Activated naive CD8-positive, alpha-beta T cell (primary cell): ENCODE measurements around the gene ASB1.
"Not testable (repeated sequence)": the region's sequence is repeated elsewhere in the genome, so short reads cannot be mapped to it uniquely, and the experiment has no call there.

ENCODE experiments used
- H3K27ac Mint-ChIP-seq: one replicate; pipeline ENCODE4 v1.8.0; 2021; ENCODE audit warnings: mixed read lengths
- H3K27me3 Mint-ChIP-seq: one replicate; pipeline ENCODE4 v1.8.0; 2021; ENCODE audit warnings: mixed read lengths
- H3K36me3 Mint-ChIP-seq: one replicate; pipeline ENCODE4 v1.8.0; 2021; ENCODE audit warnings: mixed read lengths
- H3K4me1 Mint-ChIP-seq: one replicate; pipeline ENCODE4 v1.8.0; 2021; ENCODE audit warnings: low read depth, mixed read lengths
- H3K4me3 Mint-ChIP-seq: one replicate; pipeline ENCODE4 v1.8.0; 2021; ENCODE audit warnings: mild to moderate bottlenecking, mixed read lengths
- H3K9me3 Mint-ChIP-seq: one replicate; pipeline ENCODE4 v1.8.0; 2021; ENCODE audit warnings: low read depth, mixed read lengths

ASB1 gene

DNA sequence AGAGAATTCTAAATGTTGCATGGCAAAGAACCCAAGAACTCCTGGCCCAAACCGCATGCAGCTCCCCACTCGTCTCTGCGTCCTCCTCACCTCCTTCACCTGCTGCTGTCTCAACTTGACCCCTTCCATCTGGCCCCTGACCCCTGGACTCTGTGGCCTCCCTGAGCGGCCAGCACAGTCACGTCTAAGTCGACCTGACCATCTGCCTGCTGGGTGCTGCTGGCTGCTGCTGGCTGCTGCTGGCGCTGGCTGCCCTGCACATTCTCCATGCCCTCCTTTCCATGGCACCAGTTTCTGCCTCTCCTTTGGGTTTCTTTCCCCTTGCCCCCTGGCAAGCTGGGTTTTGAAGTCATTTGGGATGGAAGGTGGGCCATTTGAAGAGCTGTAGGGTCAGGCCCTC lies 30.1 kb upstream of the ASB1 start:
- Mint-ChIP-seq H3K4me1 (no peaks in the 10 kb centered on the region), H3K27ac (no peak overlapping the region), H3K36me3 (no peaks in the 10 kb centered on the region), H3K4me3 (no peak overlapping the region), H3K9me3 (no peaks in the 10 kb centered on the region), H3K27me3 (no peaks in the 10 kb centered on the region)

DNA sequence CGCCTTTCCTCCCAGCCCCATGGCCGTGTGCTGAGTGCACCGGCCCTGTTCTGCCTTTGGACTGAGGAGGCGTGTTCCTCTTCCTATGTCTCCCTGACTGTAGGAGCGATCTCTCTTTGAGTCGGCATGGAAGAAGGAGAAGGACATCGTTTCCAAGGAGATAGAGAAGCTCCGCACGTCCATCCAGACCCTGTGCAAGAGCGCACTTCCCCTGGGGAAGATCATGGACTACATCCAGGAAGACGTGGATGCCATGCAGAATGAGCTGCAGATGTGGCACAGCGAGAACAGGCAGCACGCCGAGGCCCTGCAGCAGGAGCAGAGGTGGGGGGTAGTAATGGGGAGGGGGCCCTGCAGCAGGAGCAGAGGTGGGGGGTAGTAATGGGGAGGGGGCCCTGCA lies 29.4 kb upstream of the ASB1 start:
- Mint-ChIP-seq H3K4me1 (no peaks in the 10 kb centered on the region), H3K4me3 (no peak overlapping the region), H3K27ac (no peak overlapping the region), H3K36me3 (no peaks in the 10 kb centered on the region), H3K9me3 (no peaks in the 10 kb centered on the region), H3K27me3 (no peaks in the 10 kb centered on the region)

DNA sequence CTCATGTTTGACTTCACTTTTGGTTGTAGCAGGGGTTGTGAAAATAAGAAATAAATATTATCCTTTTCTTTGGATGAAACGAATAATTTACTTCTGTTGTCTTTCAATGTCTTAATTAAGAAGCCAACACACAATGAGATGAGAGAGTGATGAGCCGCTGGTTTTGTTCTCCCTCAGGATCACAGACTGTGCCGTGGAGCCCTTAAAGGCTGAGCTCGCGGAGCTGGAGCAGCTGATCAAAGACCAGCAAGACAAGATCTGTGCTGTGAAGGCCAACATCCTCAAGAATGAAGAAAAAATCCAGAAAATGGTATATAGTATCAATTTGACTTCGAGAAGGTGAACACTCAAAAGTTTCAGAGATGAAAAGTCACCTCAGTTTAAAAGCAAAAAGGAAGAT lies 28.1 kb upstream of the ASB1 start:
- Mint-ChIP-seq H3K4me1 (no peaks in the 10 kb centered on the region), H3K9me3 (no peaks in the 10 kb centered on the region), H3K27me3 (no peaks in the 10 kb centered on the region), H3K4me3 (no peak overlapping the region), H3K27ac (no peak overlapping the region), H3K36me3 (no peaks in the 10 kb centered on the region)

DNA sequence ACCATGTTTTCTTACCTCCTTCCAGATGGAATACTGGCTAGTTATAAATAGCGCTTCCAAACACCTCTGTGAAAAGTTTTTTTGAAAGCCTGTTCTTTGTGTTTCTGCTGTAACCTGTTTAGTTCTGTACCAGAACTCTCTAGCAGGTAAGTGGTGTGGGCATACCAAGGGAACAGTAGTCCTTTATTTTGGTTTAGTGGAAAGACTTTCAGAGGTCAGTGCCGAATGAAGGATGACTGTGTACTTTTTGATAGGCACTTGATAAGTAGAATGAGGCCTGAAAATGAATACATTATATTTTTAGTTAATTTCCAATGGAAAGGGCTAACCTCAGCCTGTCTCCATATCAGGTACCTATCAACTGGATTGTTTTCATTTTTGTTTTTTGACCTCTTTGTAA lies 27.6 kb upstream of the ASB1 start:
- Mint-ChIP-seq H3K36me3 (no peaks in the 10 kb centered on the region), H3K4me3 (no peak overlapping the region), H3K27me3 (no peaks in the 10 kb centered on the region), H3K27ac (no peak overlapping the region), H3K4me1 (no peaks in the 10 kb centered on the region), H3K9me3 (no peaks in the 10 kb centered on the region)

DNA sequence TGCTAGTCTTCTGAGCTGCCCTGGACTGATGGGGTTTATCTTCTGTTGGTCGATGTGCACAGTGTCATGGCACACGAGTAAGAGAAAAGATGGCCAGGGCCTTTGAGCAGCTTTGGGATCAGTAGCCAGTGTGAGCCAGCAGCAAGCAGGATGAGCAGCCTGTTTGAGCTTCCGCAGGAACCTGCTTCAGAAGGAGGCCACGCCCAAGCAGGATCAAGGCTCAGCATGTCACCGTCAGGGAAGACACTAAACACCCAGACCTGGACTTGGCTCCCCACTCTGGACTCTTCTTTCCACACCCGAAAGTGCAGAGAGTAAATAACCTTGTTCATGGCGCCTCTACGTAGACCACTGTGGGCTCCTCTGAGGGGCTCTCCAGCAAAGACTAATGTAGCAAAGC lies 25.2 kb upstream of the ASB1 start:
- Mint-ChIP-seq H3K27ac (no peak overlapping the region), H3K9me3 (no peaks in the 10 kb centered on the region), H3K27me3 (no peaks in the 10 kb centered on the region), H3K4me1 (peaks cover 6% of the 10 kb centered on the region), H3K36me3 (no peaks in the 10 kb centered on the region), H3K4me3 (no peak overlapping the region)

DNA sequence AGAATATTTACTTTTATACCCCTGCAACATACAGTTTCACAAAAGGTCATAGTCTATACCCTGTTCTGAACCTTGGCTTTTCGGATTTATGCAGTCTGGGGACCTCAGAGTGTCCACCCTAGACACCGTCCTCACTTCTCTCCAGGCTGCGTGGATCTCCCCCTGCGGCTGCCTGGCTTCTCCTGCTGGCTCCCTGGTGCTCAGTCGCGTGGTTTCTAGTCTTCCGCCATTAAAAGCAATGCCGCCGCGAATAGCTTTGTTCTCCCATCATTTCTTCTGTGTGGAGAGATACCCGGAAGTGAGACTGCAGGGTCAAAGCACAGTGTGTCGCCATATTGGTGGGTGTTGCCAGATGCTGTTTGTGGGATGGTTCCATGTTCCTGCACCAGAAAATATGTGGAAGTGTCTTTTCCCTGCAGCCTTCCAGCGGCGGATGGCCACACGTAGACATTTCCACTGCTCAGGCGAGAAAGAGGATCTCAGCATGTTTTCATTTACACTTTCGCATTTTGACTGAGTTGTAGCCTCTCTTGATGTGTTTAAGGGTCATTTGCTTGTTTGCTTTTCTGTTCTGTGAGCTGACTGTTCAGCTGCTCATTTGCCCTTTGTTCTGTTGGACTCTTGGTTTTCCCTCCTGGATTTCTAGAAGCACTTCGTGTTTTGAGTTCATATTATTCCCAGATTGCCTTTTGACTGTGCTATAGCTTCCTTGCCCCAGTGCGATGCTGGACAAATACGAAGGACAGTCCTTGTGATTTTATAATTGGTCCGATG lies 22.9 kb upstream of the ASB1 start:
- Mint-ChIP-seq H3K27ac (no peak overlapping the region), H3K36me3 (peaks cover 2% of the 10 kb centered on the region), H3K4me1 (peaks cover 6% of the 10 kb centered on the region), H3K4me3 (no peak overlapping the region), H3K27me3 (no peaks in the 10 kb centered on the region), H3K9me3 (no peaks in the 10 kb centered on the region)

DNA sequence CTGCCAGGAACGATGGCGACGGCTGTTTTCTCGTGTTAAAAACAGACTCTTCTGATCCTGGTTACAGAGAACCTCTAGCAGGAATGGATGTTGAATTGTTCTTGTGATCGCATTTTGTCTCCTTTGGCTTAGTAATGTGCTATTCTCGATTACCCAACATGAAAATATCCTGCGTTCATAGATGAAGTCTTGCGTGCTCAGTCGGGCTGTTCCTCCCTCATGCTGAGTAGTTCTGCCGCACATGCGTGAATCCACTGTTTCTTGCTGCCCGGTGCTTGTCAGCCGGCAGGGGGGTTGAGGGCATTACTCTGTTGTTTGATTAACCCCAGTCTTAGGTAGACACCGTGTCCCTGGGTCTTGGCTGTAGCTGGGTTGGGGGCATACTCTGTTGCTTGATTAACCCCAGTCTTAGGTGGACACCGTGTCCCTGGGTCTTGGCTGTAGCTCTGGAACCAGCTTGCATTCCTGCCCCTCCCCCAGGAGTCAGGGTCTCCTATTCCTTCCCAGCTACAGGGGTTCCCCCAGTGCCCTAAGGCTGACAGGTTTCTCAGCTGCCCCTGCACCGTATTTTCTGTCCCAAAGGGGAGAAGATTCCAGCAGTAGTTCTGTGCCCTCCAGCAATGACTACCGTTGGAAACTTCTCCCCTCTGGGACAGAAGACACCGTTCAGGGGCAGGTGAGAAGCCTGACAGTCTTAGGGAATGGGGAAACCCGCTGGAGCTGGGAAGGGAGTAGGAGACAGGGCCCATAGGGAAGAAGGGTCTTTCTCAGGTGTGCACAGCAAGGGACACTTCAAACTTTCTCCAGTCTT lies 22.1 kb upstream of the ASB1 start:
- peaks cover 6% of the 10 kb centered on the region for H3K4me1 Mint-ChIP-seq
- no peaks in the 10 kb centered on the region for H3K9me3 Mint-ChIP-seq
- peaks cover 2% of the 10 kb centered on the region for H3K36me3 Mint-ChIP-seq
- H3K27me3 Mint-ChIP-seq = no peaks in the 10 kb centered on the region
- no peak overlapping the region for H3K27ac Mint-ChIP-seq
- no peak overlapping the region for H3K4me3 Mint-ChIP-seq

DNA sequence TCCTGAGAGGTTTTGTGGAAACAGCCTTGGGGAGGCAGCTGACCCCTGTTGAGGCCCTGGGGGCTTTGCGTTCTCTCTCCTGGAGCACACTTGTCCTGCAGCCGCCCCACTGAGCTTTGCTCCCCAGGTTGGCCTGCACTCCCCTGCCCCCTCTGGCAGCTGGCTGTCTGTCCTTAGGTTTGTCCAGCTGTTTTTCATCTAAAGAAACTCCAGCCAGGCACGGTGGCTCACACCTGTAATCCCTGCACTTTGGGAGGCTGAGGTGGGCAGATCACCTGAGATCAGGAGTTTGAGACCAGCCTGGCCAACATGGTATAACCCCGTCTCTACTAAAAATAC lies 21.5 kb upstream of the ASB1 start:
- H3K27ac Mint-ChIP-seq, H3K36me3 Mint-ChIP-seq, H3K4me3 Mint-ChIP-seq, H3K9me3 Mint-ChIP-seq, H3K27me3 Mint-ChIP-seq, H3K4me1 Mint-ChIP-seq: not testable (repeated sequence)

DNA sequence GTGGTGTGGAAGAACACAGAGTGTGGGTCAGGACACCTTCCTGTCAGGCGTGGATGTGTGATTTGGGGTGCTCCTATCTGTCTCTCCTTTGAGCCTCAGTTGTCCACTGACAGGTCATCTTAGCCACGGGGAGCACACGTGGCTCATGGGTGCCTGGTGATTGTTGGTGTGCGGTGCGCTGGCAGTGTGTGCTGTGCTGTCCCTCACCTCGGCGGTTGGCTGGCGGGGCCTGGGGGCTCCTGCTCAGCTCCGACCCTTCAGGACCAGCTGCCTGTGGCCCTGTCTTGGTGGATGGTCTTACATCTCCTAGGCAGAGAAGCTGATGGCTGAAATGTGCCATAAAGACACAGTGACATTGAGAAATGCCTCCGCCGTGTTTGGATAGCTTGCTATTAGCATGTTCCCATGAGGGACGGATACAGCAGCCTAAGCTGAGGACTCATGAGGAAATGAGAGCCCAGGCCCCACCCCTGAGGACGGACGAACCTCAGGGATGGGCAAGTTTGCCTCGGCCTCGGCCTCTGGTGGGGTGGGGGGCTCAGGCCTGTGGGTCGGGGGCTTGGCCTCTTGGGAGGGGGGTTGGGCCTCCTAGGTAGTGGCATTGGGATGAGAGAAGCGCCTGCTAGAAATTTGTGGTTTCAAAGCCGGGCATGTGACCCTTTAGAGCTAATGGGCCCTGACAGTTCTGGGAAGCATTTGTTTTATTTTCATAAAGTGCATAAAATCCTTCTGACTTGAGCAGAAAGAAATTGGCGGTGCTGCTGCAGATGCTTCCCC lies 20.3 kb upstream of the ASB1 start:
- H3K9me3 Mint-ChIP-seq = no peaks in the 10 kb centered on the region
- peaks cover 2% of the 10 kb centered on the region for H3K36me3 Mint-ChIP-seq
- no peak overlapping the region for H3K4me3 Mint-ChIP-seq
- H3K27ac Mint-ChIP-seq = no peak overlapping the region
- peaks cover 6% of the 10 kb centered on the region for H3K4me1 Mint-ChIP-seq
- no peaks in the 10 kb centered on the region for H3K27me3 Mint-ChIP-seq

DNA sequence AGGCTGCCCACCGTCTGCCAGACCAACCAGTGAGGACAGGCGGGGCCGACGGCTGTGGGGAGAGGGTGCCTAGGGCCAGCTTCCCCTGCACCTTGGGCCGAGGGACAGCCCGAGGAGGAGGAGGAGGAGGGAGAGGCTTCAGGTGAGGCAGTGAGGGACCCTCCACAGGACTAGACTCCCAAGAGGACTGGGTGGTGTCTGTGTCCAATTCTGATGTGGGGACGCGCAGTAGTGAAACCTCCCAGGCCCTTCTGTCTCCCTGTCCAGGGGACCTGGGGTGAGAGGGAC lies 19.8 kb upstream of the ASB1 start:
- Mint-ChIP-seq H3K27me3 (no peaks in the 10 kb centered on the region), H3K4me1 (peaks cover 6% of the 10 kb centered on the region), H3K9me3 (no peaks in the 10 kb centered on the region), H3K36me3 (peaks cover 2% of the 10 kb centered on the region), H3K4me3 (no peak overlapping the region), H3K27ac (no peak overlapping the region)

DNA sequence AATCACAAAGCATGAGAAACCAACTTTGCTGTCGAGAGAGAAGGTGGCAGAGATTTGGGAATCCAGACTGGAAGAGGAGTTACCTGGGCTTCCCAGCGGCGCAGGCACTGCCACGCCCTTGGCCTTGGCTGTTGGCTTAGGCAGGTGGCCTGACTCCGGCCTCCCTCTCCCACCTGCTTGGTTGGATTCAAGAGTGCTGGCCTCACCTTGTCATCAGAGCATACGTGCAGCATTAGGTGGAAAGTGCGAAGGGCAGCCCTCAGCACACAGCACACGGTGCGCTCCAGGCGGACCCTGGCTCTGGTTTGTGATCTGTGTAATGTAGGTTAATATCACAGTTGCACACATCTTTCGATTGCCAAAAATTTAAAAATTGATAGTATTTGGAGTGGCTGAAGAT lies 19.2 kb upstream of the ASB1 start:
- Mint-ChIP-seq H3K27me3 (no peaks in the 10 kb centered on the region), H3K4me1 (peaks cover 6% of the 10 kb centered on the region)

DNA sequence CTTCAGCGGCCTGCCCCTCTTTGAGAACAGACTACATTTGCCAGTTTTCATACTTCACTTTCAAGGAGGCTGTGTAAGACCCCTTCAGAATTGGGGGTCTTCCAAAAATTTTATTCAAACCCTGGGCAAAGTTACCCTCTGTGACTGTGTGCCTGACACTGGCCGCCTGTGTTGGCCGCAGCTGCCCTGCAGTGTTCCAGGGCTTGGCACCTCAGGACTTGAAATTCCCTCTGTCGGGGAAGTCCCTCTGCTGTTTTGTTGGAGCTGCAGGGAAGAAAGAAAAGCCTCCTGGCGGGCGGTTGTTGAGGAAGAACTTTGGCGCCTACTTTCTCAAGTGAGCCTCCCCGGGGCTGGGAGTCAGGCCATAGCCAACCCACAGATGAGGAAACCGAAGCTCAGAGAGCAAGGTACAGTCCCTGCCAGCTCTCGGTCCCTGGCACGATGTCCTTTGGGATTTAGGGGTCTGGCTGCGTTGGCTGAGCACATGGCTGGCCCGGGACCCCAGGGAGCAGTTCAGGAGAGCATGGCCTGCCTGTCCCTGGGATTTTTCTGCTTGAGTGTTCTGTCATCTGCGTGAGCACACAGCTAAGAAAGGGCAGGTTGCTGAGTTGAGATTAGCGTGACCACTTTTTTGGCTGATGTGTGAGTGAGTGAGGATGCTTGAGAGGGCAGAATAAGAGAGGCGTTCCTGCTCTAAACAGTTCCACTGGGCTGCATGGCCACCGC lies 17.9 kb upstream of the ASB1 start:
- Mint-ChIP-seq H3K27me3 (no peaks in the 10 kb centered on the region), H3K9me3 (no peaks in the 10 kb centered on the region), H3K4me3 (no peak overlapping the region)

More for the DNA sequence above, 19.2 kb upstream of the ASB1 start:
- no peak overlapping the region for H3K4me3 Mint-ChIP-seq
- H3K36me3 Mint-ChIP-seq = peaks cover 2% of the 10 kb centered on the region
- no peak overlapping the region for H3K27ac Mint-ChIP-seq
- no peaks in the 10 kb centered on the region for H3K9me3 Mint-ChIP-seq

DNA sequence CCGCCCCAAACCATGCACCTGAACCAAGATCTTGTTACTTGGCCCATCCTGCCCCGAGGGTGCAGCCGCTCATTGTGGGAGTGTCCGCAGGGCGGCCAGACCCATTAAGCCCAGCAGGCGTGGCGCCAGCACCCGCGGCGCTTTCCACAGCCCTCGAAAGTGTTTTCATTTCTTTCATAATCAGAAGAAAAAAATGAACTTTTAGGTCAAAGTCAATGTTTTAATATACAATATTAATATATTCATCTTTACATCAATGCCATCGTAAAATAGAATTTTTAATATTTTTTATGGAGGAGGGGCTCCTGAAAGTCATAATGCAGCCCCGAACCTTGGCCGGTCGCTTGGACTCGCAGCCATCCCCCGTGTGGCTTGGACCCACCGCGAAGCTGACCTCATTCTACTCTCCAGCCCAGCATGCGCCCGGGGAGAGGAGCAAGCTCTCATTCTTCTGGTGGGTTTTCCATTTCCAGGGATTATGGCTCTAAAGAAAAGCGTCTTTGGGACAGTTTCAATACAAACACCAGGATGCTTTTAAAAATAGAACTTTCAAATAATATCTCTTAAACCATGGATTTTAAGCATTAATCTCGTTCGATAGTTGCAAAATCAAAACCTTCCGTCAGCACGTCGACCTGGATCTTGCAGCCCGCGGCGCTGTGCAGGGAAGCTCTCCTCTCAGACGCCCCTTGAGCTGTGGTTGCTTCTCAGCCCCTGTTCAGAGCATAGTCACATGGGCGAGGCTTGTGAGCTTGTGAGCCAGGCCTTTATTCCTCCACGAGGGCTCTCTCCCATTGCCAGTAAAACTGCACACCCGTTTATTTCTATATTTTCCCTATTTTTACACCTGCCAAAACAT lies 17.2 kb upstream of the ASB1 start:
- no peaks in the 10 kb centered on the region for H3K27me3 Mint-ChIP-seq
- no peaks in the 10 kb centered on the region for H3K9me3 Mint-ChIP-seq
- H3K36me3 Mint-ChIP-seq = peaks cover 2% of the 10 kb centered on the region
- no peak overlapping the region for H3K4me3 Mint-ChIP-seq
- peaks cover 6% of the 10 kb centered on the region for H3K4me1 Mint-ChIP-seq
- H3K27ac Mint-ChIP-seq = no peak overlapping the region

More for the DNA sequence above, 17.9 kb upstream of the ASB1 start:
- Mint-ChIP-seq H3K27ac (no peak overlapping the region), H3K36me3 (peaks cover 2% of the 10 kb centered on the region), H3K4me1 (peaks cover 6% of the 10 kb centered on the region)

DNA sequence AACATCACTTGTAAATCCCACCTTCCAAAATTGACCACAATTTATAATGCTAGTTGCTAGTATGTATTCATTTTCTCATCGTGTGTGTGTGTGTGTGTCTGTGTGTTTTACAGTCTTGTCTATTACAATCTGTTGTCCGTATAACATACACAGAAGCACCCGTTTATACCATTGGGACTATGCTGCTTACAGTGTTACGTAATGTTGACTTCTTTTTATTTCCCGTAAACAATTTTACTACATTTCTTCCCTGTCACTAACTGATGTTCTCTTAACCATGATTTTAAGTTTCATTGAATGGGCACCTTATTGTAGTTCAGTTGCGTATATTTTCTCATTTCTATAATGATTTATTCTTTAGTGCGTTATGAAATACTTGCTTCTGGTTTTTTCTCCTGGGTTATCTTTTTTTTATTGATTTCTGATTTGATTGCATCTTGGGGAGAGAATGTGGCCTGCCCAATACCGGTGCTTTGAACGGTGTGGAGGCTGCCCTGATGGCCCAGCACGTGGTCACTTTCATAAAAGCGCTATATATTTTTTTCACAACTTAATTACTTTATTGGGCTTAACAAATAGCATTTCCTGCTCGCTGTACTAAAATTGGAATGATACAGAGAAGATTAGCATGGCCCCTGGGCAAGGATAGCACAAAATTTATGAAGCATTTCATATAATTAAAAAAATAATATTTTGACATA lies 14.5 kb upstream of the ASB1 start:
- peaks cover 10% of the 10 kb centered on the region for H3K9me3 Mint-ChIP-seq
- peaks cover 6% of the 10 kb centered on the region for H3K4me1 Mint-ChIP-seq
- H3K4me3 Mint-ChIP-seq = no peak overlapping the region
- no peak overlapping the region for H3K27ac Mint-ChIP-seq
- no peaks in the 10 kb centered on the region for H3K27me3 Mint-ChIP-seq
- H3K36me3 Mint-ChIP-seq = peaks cover 9% of the 10 kb centered on the region
